Effector memory CD4-positive, alpha-beta T cell (primary cell): ENCODE results near the gene ANXA4.
"Not testable (repeated sequence)": the region's sequence is repeated elsewhere in the genome, so short reads cannot be mapped to it uniquely, and the experiment has no call there.

Experiments
- DNase-seq, 3 donors: peaks; one replicate each; pipeline ENCODE4 v3.0.0-alpha.2; 2020
- H3K27ac ChIP-seq: 2 replicates; pipeline ENCODE4 v1.7.0; 2013; ENCODE audit warnings: mild to moderate bottlenecking, low read length, moderate library complexity; ENCODE audit not compliant: insufficient read depth, poor library complexity, severe bottlenecking
- H3K27me3 ChIP-seq: replicated peaks from 2 replicates; pipeline ENCODE4 v1.7.0; 2013; ENCODE audit warnings: mild to moderate bottlenecking, low read length; ENCODE audit not compliant: insufficient read depth, control insufficient read depth, poor library complexity, severe bottlenecking
- H3K36me3 ChIP-seq: 2 replicates; pipeline ENCODE4 v1.7.0; 2013; ENCODE audit warnings: mild to moderate bottlenecking, low read length, moderate library complexity; ENCODE audit not compliant: control insufficient read depth, insufficient read depth
- H3K4me1 ChIP-seq: 2 replicates; pipeline ENCODE4 v1.7.0; 2013; ENCODE audit warnings: low read length, mild to moderate bottlenecking; ENCODE audit not compliant: control insufficient read depth, insufficient read depth, poor library complexity, severe bottlenecking
- H3K4me3 ChIP-seq: 2 replicates; pipeline ENCODE4 v1.7.0; 2013; ENCODE audit warnings: low read length, low read depth, mild to moderate bottlenecking; ENCODE audit not compliant: insufficient read depth, poor library complexity, severe bottlenecking
- H3K9me3 ChIP-seq: 2 replicates; pipeline ENCODE4 v1.7.0; 2013; ENCODE audit warnings: mild to moderate bottlenecking, low read length, moderate library complexity; ENCODE audit not compliant: control insufficient read depth

ANXA4 gene

GRCh38 chr2:69750246-69750645, 8.3 kb downstream of the ANXA4 start:
- Histone ChIP-seq H3K4me3 (no peak overlapping the region), H3K9me3 (no peaks in the 10 kb centered on the region), H3K36me3 (no peaks in the 10 kb centered on the region), H3K4me1 (no peaks in the 10 kb centered on the region), H3K27ac (no peak overlapping the region), H3K27me3 (no peaks in the 10 kb centered on the region)
- no peak for DNase-seq

- H3K27ac ChIP-seq: no peak overlapping the region
- no peak overlapping the region for H3K4me3 ChIP-seq
- no peaks in the 10 kb centered on the region for H3K9me3 ChIP-seq
- H3K4me1 ChIP-seq: no peaks in the 10 kb centered on the region
- DNase-seq: no peak
- H3K36me3 ChIP-seq: no peaks in the 10 kb centered on the region
- H3K27me3 ChIP-seq: no peaks in the 10 kb centered on the region
These were observed 11.9 kb downstream of the ANXA4 start for GRCh38 chr2:69753659-69754363.

DNA sequence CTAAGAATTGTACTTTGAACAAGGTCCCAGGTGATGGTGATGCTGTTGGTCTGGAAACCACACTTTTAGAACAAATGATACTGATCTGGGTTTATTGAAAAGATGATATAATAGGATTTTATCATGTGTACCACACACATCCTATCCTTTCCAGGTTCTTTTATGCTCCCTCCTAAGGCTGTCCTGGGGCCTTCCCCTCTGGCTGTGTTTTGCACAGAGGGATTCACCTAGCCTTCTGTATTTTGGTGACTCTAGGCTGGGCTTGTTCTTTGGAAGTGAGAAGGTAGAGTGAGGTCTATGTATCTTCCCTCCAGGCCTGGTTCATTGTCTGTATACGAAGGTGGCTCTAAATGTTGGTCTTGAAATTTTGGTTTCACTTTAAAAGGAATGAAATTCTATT, 12.7 kb downstream of the ANXA4 start:
- Histone ChIP-seq H3K4me3 (no peak overlapping the region), H3K4me1 (no peaks in the 10 kb centered on the region), H3K9me3 (no peaks in the 10 kb centered on the region), H3K36me3 (no peaks in the 10 kb centered on the region), H3K27ac (no peak overlapping the region), H3K27me3 (no peaks in the 10 kb centered on the region)
- DNase-seq: no peak

GRCh38 chr2:69755862-69756467, 14.0 kb downstream of the ANXA4 start:
- Histone ChIP-seq H3K27me3 (no peaks in the 10 kb centered on the region), H3K4me1 (no peaks in the 10 kb centered on the region), H3K9me3 (no peaks in the 10 kb centered on the region), H3K36me3 (no peaks in the 10 kb centered on the region), H3K4me3 (no peak overlapping the region), H3K27ac (no peak overlapping the region)
- no peak for DNase-seq

DNA sequence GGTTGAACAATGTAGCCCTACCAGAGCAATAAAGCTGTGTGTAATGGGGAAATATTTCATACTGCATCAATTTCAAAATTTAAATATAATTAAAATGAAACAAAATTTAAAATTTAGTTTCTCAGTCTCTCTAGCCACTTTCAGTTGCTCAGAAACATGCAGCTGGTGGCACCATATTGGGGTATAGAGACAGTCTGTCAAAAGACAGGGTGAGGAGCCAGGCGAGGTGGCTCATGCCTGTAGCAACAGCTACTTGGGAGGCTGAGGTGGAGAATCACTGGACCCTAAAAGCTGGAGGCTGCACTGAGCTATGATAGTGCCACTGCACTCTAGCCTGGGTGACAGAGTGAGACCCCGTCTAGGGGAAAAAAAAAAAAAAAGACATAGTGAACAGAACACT, 20.1 kb downstream of the ANXA4 start:
- no peaks in the 10 kb centered on the region for H3K9me3 ChIP-seq
- H3K4me1 ChIP-seq: no peaks in the 10 kb centered on the region
- DNase-seq: no peak
- no peaks in the 10 kb centered on the region for H3K27me3 ChIP-seq
- H3K27ac ChIP-seq: no peak overlapping the region
- H3K4me3 ChIP-seq: no peak overlapping the region
- H3K36me3 ChIP-seq: no peaks in the 10 kb centered on the region

- no peak for DNase-seq
- Histone ChIP-seq H3K4me1 (no peaks in the 10 kb centered on the region), H3K36me3 (no peaks in the 10 kb centered on the region), H3K4me3 (no peak overlapping the region), H3K27me3 (no peaks in the 10 kb centered on the region), H3K9me3 (no peaks in the 10 kb centered on the region), H3K27ac (no peak overlapping the region)
These were observed 20.9 kb downstream of the ANXA4 start for GRCh38 chr2:69762513-69763494.

GRCh38 chr2:69763831-69764230, 21.9 kb downstream of the ANXA4 start:
- H3K27me3 ChIP-seq, H3K4me1 ChIP-seq, H3K36me3 ChIP-seq, H3K9me3 ChIP-seq, H3K4me3 ChIP-seq, DNase-seq, H3K27ac ChIP-seq: not testable (repeated sequence)

DNA sequence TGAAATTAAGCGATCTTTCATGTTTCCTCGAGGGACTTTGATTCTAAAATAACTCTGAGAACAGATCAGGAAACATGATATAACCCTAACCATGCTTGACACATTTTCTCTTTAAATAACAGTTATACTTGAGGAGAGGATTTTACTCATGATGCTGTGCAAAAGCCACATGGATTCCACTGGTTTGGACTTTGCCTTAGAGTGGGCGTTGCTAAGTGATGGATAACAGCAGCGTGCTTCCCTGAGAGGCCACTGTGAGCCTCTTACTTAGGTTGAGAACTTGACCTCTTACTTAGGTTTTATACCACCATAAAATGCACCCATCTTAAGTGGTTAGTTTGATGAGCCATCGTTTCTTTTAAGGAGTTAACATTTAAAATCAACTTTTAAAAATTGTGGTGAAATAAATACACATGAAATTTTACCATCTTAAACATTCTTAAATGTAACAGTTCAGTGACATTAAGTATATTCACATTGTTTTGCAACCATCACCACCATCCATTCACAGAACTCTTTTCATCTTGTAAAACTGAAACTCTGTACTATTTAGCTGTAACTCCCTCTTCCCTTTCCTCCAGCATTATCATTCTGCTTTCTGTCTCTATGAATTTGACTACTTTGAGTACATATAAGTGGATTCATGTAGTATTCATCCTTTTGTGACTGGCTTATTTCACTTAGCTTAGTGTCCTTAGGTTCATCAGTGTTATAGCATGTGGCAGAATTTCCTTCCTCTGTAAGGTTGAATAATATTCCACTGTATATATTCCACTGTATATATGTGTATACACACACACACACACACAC, 22.6 kb downstream of the ANXA4 start:
- no peaks in the 10 kb centered on the region for H3K9me3 ChIP-seq
- no peak overlapping the region for H3K27ac ChIP-seq
- no peaks in the 10 kb centered on the region for H3K36me3 ChIP-seq
- no peak overlapping the region for H3K4me3 ChIP-seq
- no peaks in the 10 kb centered on the region for H3K4me1 ChIP-seq
- no peak for DNase-seq
- H3K27me3 ChIP-seq: no peaks in the 10 kb centered on the region

DNA sequence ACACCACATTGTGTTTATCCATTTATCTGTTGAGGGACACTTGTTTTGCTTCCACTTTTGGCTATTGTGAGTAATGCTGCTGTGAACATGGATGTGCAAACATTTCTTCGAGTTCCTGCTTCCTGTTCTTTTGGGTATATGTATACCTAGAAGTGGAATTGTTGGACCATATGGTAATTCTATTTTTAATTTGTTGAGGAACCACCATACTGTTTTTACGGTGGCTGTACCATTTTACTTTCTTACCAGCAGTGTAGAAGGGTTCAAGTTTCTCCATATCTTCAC, 23.1 kb downstream of the ANXA4 start:
- H3K4me1 ChIP-seq: peaks cover 3% of the 10 kb centered on the region

More for the DNA sequence above, 23.1 kb downstream of the ANXA4 start:
- Histone ChIP-seq H3K27me3 (no peaks in the 10 kb centered on the region), H3K27ac (no peak overlapping the region), H3K4me3 (no peak overlapping the region), H3K9me3 (no peaks in the 10 kb centered on the region), H3K36me3 (no peaks in the 10 kb centered on the region)
- no peak for DNase-seq
